ENCODE results near the gene FARP1. TPM values are rescaled to one million over a fixed set of nuclear protein-coding genes. Genes with fewer than 3 reads are reported as not detected.

FARP1 gene
- total and polyA plus RNA-seq, 2 of the 8 experiments (the other 6 are each of a cell fraction or from before 2014, with no cell fraction given), result 24.7 to 104 TPM

GRCh38 chr13:98487016-98487415, 344.1 kb downstream of the FARP1 start:
- peaks cover 15 to 49% (median 39%) of the 10 kb centered on the region in 4 experiments for H3K4me1 ChIP-seq (replicated peaks in 1 of 4; ENCODE audit: control insufficient read depth in 3 of 4, insufficient read depth in 4 of 4, low read length in 3 of 4)
- H3K27me3 ChIP-seq (replicated peaks in 1 of 4; ENCODE audit: control insufficient read depth in 3 of 4, extremely low read depth in 1 of 4, insufficient read depth in 3 of 4, low read length in 3 of 4), result no peaks in the 10 kb centered on the region
- no peak overlapping the region for H2AK5ac ChIP-seq (ENCODE audit: low read depth, low read length)

More at GRCh38 chr13:98487016-98487415, 344.1 kb downstream of the FARP1 start:
- H2BK5ac ChIP-seq (ENCODE audit: low read depth, low read length), result no peak overlapping the region
- H3K36me3 ChIP-seq (ENCODE audit: control insufficient read depth in 2 of 4, insufficient read depth in 4 of 4, low read length in 3 of 4), result no peaks in the 10 kb centered on the region
- no peak overlapping the region for H3K4me2 ChIP-seq (ENCODE audit: insufficient read depth in 1 of 2, low read depth in 2 of 2, low read length in 2 of 2)
- TF ChIP-seq SP4 (IDR thresholded peaks at IDR 0.05; ENCODE audit: low read length) (no peak), USF2 (IDR thresholded peaks at IDR 0.05; ENCODE audit: low read length) (no peak), ATF2 (IDR thresholded peaks at IDR 0.05; ENCODE audit: low read length) (no peak), CHD1 (IDR thresholded peaks at IDR 0.05; ENCODE audit: low read depth, low read length) (no peak)
- no peak overlapping the region for H4K91ac ChIP-seq (replicated peaks; ENCODE audit: insufficient read length, low read length)
- H3K4ac ChIP-seq (replicated peaks; ENCODE audit: insufficient read length, low read depth, low read length), result no peak overlapping the region
- H3K56ac ChIP-seq (replicated peaks; ENCODE audit: insufficient read length, low read depth, low read length), result no peak overlapping the region
- no peak overlapping the region for H3K4me3 ChIP-seq (ENCODE audit: extremely low read depth in 1 of 4, insufficient read depth in 2 of 4, low read depth in 3 of 4, low read length in 4 of 4)
- no peak overlapping the region; the same call in 1 of the 2 replicates for H4K8ac ChIP-seq (ENCODE audit: extremely low read depth, insufficient read depth, low read length)
- no peak overlapping the region for H2BK15ac ChIP-seq (ENCODE audit: low read length)
- no peak overlapping the region for H3K9ac ChIP-seq (replicated peaks in 1 of 4; ENCODE audit: extremely low read depth in 1 of 4, low read depth in 3 of 4, low read length in 3 of 4)
- H4K5ac ChIP-seq (ENCODE audit: insufficient read length, low read depth, low read length), result no peak overlapping the region
- no peak overlapping the region for H3K18ac ChIP-seq (ENCODE audit: extremely low read depth, low read length)
- H3K23ac ChIP-seq (ENCODE audit: insufficient read length), result no peak overlapping the region
- H2AFZ ChIP-seq (ENCODE audit: low read length), result no peak overlapping the region
- no peak overlapping the region for H3K27ac ChIP-seq (ENCODE audit: low read depth, low read length)
- H3K9me3 ChIP-seq (ENCODE audit: insufficient read depth in 2 of 2, low read depth in 1 of 2, low read length in 1 of 2), result no peaks in the 10 kb centered on the region
- H3K79me2 ChIP-seq (ENCODE audit: control insufficient read depth in 1 of 2, insufficient read depth in 2 of 2, low read length in 2 of 2), result peaks cover 17 to 99% of the 10 kb centered on the region in 2 experiments
- no peak overlapping the region for H2BK12ac ChIP-seq (ENCODE audit: low read depth, low read length)
- H2BK120ac ChIP-seq (replicated peaks; ENCODE audit: low read depth, low read length), result no peak overlapping the region
- ChIA-PET CTCF (ENCODE audit: partially characterized antibody) (interaction anchor here (1.2 to 2.6 kb wide), 5 partner anchors 10 to 187 kb away, joined by 3 to 9 read pairs (median 4); no protein-coding TSS in a partner anchor), POLR2A (ENCODE audit: partially characterized antibody) (interaction anchor here (0.9 to 3.5 kb wide), 4 partner anchors 11 to 85 kb away, joined by 3 to 18 read pairs (median 7); no protein-coding TSS in a partner anchor)
- H4K20me1 ChIP-seq (replicated peaks in 1 of 2; ENCODE audit: control insufficient read depth in 1 of 2, insufficient read depth in 2 of 2, low read length in 2 of 2), result peaks cover 34 to 39% of the 10 kb centered on the region in 2 experiments
- no peaks in the 10 kb centered on the region for H3K23me2 ChIP-seq (ENCODE audit: low read depth, low read length)
- DNase-seq (ENCODE audit: low read depth in 1 of 2, low spot score in 2 of 2), result no peak
- H2BK20ac ChIP-seq (ENCODE audit: low read length), result no peak overlapping the region
- H3K79me1 ChIP-seq (ENCODE audit: low read depth, low read length), result peaks cover 17% of the 10 kb centered on the region
- 88% methylated on average over 5 of the region's 5 CpGs; no CpG with 5 or more reads in 1 of the 2 experiments for WGBS, 2 experiments (ENCODE audit: extremely low coverage in 1 of 2, insufficient coverage in 1 of 2, insufficient read length in 1 of 2, insufficient replicate concordance in 2 of 2, low coverage in 1 of 2, low lambda C conversion rate in 2 of 2, missing lambda C conversion rate in 1 of 2)
- no peak overlapping the region for H3K14ac ChIP-seq (ENCODE audit: insufficient read length)
- FAIRE-seq, result no peak

Measured in H1 (cell line).